ENCODE data around the gene ATG16L2.
"Not testable (repeated sequence)": the region's sequence is repeated elsewhere in the genome, so short reads cannot be mapped to it uniquely, and the experiment has no call there.

ATG16L2 gene

DNA sequence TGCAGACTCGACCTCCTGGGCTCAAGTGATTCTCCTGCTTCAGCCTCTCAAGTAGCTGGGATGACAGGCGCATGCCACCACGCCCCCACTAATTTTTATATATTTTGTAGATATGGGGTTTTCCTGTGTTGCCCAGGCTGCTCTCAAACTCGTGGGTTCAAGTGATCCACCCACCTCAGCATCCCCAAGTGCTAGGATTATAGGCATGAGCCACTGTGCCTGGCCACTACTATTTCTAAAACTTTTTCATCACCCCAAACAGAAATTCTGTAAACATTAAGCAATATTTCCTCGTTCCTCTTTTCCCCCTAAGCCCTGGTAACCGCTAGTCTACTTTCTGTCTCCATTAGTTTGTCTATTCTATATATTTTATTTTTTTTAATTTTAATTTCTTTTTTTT is 9.0 kb upstream of the ATG16L2 start:
- peak; percentile 26 for DNase-seq

DNA sequence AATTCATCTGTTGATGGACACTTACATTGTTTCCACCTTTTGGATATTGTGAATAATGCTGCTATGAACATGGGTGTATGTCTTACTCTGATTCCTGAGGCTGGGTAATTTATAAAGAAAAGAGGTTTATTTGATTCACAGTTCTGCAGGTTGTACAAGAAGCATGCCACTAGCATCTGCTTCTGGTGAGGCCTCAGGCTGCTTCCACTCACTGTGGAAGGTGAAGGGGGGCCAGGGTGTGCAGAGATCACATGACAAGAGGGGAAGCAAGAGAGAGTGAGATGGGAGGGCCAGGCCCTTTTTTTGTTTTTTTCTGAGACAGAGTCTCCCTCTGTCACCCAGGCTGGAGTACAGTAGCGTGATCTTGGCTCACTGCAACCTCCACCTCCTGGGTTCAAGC is 7.8 kb upstream of the ATG16L2 start:
- not testable (repeated sequence) for DNase-seq

DNA sequence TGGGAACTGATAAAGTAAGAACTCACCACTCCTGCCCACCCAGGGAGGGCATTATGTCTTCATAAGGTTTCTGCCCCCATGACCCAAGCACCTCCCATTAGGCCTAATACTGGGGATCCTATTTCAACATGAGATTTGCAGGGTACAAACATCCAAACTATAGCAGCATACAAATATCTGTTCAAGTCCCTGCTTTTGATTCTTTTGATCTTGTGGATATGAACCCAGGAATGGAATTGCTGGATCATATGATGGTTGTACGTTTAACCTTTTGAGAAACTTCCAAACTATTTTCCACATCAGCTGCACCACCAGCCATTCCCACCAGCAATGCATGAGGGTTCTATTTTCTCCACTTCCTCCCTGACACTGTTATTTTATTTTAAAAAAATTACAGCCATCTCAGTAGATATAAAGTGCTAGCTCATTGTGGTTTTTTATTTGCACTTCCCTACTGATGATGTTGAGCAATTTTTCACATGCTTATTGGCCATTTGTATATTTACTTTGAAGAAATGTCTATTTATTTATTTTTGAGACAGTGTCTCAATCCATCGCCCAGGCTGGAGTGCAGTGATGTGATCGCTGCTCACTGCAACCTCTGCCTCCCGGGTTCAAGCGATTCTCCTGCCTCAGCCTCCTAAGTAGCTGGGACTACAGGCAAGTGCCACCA is 7.1 kb upstream of the ATG16L2 start:
- DNase-seq: peak; percentile 83

DNA sequence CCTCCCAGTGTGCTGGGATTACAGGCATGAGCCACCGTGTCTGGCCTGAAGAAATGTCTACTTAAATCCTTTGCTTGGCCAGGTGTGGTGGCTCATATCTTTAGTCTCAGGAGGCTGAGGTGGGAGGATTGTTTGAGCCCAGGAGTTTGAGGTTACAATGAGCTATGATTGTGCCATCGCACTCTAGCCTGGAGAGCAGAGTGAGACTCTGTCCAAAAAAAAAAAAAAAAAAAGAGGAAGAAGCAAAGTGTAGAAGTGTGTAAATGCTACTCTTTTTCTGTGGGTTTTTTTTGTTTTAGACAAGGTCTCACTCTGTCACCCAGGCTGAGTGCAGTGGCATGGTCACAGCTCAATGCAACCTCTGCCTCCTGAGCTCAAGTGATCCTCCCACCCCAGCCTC is 6.4 kb upstream of the ATG16L2 start:
- peak; percentile 46 for DNase-seq

DNA sequence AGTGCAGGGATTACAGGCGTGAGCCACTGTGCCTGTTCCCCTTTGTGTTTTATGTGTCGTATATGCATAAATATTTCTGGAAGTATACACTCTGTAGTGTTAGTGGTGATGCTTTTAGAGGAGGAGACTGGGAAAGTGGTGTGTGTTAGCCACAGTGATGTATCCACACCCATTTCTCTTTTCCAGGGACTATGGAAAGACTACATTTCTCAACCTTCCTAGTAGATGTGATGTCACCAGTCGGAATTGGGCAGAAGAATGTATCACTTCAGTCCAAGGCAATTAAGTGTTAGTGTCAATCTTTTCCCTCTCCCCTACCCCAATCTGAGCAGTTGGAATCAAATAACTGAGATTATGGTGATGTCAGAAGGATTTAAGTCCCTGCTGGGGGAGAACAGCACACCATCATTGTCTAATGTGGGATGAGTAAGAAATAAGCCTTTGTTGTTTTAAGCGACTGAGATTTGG is 5.8 kb upstream of the ATG16L2 start:
- no peak for DNase-seq

DNA sequence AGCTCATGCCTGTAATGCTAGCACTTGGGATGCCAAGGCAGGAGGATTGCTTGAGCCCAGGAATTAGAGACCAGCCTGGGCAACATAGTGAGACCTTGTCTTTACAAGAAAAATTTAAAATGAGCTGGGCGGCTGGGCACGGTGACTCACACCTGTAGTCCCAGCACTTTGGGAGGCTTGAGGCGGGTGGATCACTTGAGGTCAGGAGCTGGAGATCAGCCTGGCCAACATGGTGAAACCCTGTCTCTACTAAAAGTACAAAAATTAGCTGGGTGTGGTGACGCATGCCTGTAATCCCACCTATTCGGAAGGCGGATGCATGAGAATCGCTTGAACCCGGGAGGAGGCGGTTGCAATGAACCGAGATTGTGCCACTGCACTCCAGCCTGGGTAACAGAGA is 2.5 kb upstream of the ATG16L2 start:
- not testable (repeated sequence) for DNase-seq

DNA sequence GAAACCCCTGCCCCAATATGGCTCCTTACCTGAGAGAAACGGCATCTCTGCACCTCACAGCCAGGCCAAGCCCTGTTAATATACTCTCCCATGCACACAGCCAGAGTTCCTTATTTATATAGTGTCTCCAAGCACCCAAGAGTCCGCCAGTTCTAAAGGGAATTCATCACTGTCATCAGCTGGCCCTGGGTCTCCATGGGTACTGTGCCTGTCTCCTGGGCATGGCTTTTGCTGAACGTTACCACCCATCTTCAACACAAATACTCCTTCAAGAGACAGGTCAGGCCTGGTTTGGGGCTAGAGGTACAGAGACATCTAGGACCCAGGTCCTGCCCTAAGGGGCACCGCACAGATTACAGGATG is 1.6 kb upstream of the ATG16L2 start:
- no peak for DNase-seq

DNA sequence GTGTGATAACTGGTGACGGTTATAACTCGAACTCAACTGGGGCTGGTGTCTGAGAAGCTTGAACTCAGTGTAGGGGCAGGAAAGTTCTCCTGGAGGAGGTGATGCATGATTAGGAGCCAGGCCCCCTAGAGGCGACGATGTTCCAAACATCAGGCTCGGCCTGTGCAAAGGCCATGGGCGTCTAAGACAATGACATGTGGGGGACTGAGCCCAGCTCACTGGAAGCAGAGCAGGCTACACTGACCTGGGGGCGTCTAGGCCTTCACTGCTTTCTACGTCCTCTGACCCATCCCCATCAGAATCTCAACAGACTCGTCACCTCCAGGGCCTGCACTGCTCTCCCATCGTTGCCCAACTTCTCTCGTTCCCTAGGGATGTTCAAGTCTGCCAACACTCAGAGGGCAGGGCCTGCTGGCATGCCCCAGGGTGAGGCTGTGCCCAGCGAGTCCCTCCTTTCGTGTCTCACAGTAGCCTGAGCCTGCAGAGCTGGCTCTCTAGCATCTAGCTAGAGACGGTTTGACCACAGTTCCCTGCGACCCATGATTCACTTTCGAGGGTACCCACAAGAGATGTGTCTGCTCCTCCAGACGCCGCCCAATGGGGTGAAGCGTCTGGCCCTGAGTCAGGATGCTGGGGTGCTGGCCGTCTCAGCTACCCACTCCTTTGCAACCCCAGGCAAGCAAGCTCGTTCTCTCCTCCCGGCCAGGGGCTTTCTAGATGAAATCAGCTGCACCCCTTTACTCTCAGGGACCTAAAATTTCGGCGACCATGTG is 1.1 kb upstream of the ATG16L2 start:
- DNase-seq: no peak

DNA sequence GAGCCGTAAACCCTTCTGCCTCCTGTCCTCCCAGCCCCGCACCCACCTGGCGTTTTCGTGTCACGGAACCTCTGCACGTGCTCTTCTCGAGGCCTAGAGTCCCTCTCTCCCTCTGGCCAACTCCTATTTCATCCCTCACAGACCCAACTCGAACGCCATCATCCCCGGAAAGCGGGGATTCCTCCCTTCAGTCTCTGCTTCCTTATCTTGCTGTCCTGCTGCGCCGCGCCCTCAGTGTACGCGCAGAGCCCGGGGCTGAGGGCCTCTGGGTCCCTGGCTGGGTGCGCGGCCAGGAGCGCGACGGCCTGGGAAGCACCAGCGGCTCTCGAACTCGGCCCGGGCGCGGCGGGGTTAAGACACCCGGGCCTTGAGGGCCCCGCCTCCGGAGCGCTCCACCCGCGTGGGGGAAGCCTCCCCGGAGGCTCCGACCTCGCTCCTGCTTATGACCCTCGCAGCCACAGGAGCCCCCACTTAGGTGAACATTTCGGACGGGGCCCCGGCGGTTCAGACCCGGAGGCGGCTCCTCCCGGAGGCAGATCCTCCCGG is 398 bp upstream of the ATG16L2 start:
- no peak for DNase-seq

DNA sequence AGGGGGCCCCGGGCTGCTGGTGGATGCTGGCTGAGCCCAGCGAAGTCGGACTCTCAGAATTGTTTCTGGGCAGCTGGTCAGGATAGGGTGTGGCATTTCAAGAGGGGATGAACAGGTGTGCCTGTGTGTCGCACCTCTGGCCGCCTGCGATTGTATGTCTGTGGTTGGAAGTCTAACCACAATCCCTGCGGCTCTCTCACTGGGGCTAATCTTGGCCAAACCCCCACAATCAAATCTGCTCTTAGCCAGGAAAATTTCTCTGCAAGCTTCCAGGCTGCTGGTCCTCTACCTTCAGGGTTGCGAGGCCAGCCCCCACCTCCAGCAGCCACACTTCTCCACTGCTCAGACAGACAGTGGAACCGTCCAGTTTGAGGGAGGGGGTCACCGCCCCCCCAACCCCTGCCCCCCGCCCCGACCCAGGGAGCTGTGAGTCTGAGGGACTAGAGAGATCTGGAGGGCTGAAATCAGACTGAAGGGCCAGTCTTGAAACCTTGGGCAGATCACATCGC is 953 bp downstream of the ATG16L2 start:
- DNase-seq: no peak

DNA sequence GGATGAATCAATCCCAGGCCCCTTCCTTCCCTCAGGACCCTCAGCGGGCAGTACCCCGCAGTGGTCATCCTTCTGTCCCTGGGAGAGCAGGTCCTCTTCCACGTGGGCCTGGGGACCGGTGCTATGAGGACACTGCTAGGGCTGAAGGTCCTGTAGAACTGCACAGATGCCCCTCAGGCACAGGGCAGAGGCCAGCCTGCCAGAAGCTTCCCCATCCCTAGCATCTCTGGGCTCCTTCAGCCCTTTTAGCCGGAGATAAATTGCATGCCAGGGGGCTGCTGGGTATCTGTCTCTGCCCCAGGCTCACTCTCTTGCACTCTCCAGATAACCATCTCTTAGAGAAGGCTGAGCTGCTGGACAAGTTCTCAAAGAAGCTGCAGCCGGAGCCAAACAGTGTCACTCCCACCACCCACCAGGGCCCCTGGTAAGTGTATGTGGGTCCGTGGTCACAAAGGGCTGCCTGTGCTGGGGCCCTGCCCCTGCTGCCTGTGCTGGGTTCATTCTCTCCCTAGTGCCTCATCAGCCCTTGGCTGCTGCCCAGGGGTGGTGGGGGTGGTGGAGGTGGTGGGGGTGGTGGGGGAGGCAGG is 2.3 kb downstream of the ATG16L2 start:
- DNase-seq: no peak

DNA sequence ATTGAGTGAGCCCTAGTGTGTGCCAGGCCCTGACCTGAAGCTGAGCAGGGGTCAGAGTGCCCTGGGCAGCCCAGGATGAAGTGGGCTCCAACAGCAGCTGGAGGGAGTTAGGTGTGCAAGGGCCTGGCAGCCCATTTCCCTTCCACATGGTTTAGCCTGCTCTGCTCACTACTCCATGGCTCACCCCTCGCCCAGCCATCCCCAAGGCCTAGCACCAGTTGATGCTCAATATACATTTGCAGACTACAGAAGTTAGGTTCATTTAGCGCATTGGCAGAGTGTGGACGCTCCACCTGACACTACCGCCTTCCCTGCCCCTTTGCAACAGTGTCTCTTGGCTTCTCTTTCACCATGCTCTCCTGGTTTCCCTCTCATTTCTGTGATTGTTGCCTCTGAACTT is 3.8 kb downstream of the ATG16L2 start:
- DNase-seq: no peak

DNA sequence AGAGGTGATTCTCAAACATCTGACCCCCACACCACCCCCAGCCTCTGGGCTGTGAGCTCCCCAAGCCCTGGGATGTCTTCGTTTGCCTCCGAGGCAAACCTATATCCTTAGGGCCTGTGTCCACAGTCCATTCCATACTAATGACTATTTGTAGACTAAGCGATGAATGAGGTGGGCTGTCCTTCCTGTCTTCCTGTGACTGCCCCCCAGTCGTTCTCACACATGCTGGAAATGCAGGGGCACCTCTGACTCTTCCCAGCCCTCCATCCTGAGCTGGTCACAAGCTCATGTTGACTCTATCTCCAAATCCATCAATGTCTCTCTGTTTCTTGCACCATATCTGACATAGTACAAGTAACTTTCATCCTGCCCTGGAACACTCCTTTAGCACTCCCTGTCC is 4.8 kb downstream of the ATG16L2 start:
- no peak for DNase-seq

DNA sequence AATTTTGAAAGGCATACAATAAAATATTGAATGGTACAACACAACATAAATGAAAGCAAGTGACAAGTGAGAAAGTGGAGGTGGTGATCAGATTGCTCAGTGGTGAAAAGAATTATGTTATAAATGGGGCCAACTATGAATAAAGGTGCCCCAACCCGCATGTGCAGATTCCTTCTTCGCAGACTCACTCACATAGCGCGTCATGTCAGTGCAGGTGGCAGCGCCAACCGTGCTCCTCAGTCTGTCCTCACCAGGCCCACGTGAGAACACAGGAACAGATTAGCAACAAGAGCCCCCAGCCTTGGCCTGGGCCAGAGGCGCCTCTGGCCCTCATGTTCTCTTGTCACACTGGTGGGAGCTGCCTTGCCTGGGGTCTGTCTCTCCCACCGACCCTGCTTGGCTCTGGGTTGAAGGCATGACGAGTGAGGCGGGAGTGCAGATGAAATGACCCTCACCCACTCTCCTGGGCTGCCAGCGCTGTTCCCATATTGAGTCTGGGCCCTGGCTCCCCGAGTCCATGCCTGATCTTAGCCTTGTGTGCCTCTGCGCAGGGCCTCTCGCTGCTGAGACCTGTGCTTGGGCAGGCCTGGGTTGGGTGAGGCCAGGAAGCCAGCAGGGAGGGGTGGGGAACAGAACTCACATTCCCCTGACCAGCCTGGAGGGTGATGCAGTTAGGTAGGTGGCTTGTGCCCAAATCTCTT is 6.4 kb downstream of the ATG16L2 start:
- DNase-seq: no peak

DNA sequence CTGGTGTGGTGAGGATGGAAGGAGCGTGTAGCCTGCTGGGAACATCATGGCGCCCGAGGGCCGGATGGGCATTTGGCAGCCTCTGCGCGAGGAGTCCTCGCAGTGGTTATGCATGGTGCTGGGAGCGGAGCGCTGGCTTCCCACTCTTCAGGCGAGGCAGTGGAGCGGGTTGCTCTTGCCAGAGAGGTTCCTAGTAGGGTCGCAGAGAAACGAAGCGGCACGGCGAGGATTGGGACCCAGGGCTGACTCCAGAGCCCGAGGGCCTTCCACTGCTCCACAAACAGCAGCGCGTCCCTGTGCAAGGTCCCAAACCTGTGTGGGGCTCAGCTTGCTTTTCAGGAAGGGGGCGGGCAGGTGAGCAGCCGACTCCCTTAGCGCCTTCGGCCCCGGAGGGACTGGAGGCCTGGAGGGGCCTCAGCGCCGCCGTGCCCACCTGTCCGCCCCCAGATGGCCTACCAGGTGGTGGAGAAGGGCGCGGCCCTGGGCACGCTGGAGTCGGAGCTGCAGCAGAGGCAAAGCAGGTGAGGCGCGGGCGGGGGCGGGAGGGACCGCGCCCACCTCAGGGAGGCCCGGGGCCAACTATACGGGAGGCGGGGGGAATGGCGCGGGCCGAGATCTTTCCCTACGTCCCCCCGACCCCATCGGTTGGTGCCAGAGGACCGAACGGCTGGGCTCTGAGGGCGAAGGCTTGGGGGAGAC is 7.2 kb downstream of the ATG16L2 start:
- no peak for DNase-seq

DNA sequence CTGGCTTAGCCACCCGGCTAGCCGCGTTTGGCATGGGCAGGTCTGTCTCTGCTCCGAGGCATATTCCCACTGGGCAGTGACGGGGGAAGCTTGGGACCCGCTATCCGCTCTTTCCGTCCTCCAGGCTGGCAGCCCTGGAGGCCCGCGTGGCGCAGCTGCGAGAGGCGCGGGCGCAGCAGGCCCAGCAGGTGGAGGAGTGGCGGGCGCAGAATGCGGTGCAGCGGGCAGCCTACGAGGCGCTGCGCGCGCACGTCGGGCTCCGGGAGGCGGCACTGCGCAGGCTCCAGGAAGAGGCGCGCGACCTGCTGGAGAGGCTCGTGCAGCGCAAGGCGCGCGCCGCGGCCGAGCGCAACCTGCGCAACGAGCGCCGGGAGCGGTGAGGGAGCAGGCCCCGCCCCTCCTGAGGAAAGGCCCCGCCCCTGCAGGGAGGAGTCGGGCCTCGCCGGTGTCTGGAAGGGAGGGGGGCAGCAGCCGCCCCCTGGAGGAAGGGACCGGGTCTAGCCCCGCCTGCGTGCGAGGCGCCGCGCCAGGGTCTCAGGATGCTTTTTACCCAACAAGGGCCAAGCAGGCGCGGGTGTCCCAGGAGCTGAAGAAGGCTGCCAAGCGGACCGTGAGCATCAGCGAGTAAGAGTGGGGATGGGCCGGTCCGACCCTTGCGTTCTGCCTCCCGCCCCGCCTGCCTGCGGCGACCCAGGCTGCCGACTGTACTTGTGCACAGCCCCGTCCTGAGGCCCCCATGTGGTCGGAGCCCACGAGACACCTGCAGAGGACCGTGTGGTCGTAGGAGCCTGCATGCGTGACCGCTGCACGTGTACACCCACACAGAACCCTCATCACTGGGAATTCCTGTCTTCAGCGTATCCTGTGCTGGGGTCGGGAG is 7.9 kb downstream of the ATG16L2 start:
- DNase-seq: no peak

DNA sequence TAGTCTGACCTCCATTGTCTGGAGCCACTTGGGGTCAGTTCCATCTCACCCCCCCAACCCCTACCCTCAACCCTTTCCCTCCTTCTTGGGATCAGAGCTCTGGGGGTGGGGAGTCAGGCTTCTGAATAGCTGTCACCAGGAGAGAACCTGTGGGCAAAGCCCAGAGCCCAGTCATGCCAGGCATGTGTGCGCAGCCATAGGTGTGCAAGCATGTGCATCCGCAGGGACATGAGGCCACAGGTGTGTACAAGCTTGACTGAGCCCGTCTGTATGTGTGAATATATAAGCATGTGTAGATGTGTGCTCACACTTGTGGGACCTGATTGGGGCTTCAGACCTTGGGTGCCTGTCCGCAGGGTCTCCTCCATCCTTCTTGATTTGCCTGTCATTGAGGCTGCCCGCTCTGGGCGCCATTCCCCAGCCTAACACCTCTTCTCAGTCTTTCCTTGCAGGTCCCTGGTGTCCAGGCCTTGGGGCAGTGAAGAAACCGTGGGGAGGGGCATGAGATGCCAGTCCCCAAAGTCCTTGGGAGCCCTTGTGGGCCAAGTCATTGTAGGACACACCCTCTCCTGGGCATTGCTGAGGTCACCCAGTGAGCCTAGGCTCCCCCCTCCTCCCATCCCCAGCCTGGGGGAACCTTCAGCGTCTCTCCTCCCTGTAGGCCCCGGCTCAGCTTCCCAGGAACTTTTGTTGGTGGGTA is 9.0 kb downstream of the ATG16L2 start:
- DNase-seq: no peak

DNA sequence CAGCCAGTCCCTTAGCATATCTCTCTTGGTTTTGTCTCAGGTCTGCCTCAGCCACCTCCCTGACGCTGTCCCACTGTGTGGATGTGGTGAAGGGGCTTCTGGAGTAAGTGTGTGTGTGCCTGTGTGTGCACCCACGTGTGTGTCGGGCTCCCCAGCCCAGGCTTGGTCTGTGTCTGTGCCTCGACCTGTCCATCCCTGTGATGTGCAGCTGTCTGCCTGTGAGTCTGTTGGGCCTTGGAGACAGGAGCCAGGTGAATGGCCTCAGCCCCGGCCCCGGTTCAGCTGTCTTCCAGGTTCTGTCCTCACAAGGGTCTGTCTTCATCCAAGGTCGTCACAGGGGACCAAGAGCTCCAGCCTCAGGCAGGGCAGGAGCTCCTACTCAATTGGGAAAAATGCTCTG is 9.8 kb downstream of the ATG16L2 start:
- no peak for DNase-seq

DNA sequence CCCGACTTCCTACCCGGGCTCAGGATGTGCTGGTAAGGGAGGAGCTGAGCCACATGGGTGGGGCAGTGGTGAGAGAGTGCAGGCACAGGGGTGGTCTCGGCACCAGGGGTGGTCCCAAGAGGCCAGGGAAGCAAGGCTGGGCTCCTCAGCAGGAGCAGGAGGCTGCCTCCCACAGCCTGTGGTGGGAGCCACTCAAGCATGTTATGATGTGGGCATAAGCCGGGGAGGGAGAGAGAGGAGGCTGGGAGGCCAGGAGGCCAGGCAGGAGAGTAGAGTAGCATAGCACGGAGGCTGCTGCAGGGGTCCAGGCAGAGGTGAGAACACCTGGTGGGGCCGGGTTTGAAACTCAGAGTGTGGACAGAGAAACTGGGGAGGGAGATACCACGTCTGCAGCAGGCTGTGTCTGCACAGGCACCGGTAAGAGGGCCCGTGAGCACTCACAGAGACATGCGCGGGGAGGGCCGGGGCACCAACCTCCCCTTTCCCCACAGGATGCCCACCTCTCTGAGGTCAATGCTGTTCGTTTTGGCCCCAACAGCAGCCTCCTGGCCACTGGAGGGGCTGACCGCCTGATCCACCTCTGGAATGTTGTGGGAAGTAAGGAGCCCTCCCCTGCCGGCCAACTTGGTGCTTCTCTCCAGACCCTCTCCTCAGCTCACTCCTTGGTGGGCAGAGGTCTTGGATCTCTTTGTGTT is 10.7 kb downstream of the ATG16L2 start:
- DNase-seq: no peak

DNA sequence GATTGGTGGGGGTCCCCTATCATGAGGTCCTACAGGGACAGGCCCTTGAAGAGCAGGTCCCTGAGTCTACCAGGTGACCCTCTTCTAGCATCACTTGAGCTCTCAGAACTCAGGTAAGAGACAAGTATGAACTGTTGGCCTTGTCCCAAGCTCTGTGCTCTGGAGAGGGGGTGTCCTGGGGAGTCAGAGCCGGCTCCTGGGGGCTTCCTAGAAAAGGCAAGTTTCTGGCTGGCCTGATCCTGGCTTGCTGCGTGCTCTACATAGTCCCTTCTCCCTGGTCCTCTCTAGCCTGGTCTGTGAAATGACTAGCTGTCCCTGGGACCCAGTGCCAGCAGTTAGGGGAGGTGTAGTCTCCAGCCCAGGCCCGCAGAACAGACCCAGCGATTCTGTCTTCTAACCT is 11.4 kb downstream of the ATG16L2 start:
- no peak for DNase-seq

Data from SIG-M5 (cell line).